ENCODE measurements around the gene SALL1. TPM values are rescaled to one million over a fixed set of nuclear protein-coding genes. Genes with fewer than 3 reads are reported as not detected.

SALL1 gene
- total and polyA plus RNA-seq, 7 donors, result not detected

- DNase-seq (no peak), ATAC-seq (no peak)
- Histone ChIP-seq H3K4me1 (no peaks in the 10 kb centered on the region), H3K9me3 (no peaks in the 10 kb centered on the region), H3K36me3 (ENCODE audit: insufficient read depth in 1 of 2, low read depth in 1 of 2) (no peaks in the 10 kb centered on the region), H3K27me3 (ENCODE audit: insufficient read depth in 3 of 3, low read length in 2 of 3) (peaks cover 30 to 96% (median 33%) of the 10 kb centered on the region in 3 donors), H3K4me3 (no peak overlapping the region), H3K27ac (no peak overlapping the region)
- TF ChIP-seq, protein P1, sequence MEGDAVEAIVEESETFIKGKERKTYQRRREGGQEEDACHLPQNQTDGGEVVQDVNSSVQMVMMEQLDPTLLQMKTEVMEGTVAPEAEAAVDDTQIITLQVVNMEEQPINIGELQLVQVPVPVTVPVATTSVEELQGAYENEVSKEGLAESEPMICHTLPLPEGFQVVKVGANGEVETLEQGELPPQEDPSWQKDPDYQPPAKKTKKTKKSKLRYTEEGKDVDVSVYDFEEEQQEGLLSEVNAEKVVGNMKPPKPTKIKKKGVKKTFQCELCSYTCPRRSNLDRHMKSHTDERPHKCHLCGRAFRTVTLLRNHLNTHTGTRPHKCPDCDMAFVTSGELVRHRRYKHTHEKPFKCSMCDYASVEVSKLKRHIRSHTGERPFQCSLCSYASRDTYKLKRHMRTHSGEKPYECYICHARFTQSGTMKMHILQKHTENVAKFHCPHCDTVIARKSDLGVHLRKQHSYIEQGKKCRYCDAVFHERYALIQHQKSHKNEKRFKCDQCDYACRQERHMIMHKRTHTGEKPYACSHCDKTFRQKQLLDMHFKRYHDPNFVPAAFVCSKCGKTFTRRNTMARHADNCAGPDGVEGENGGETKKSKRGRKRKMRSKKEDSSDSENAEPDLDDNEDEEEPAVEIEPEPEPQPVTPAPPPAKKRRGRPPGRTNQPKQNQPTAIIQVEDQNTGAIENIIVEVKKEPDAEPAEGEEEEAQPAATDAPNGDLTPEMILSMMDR (IDR thresholded peaks at IDR 0.05), result no peak
- intact Hi-C loops (cut with DNase I), result no loop called here
- 5 to 10% (median 8%) methylated on average over 32 of the region's 32 CpGs for WGBS, 3 donors
Observed at GRCh38 chr16:51153577-51154031, 2.5 kb upstream of the SALL1 start.

GRCh38 chr16:51152691-51153576 lies 1.9 kb upstream of the SALL1 start:
- TF ChIP-seq, protein P1 (IDR thresholded peaks at IDR 0.05), result no peak
- ATAC-seq (no peak), DNase-seq (no peak)
- WGBS, 3 donors, result 2% methylated on average over 55 to 60 of the region's 60 CpGs
- no peaks in the 10 kb centered on the region for H3K4me1 ChIP-seq
- peaks cover 32 to 98% (median 34%) of the 10 kb centered on the region in 3 donors for H3K27me3 ChIP-seq (ENCODE audit: insufficient read depth in 3 of 3, low read length in 2 of 3)
- H3K4me3 ChIP-seq, result peak overlapping the region; percentile 58
- H3K27ac ChIP-seq, result no peak overlapping the region
- intact Hi-C loops (cut with DNase I), result no loop called here
- no peaks in the 10 kb centered on the region for H3K9me3 ChIP-seq
- no peaks in the 10 kb centered on the region for H3K36me3 ChIP-seq (ENCODE audit: insufficient read depth in 1 of 2, low read depth in 1 of 2)

- Histone ChIP-seq H3K4me1 (no peaks in the 10 kb centered on the region), H3K4me3 (peak overlapping the region; percentile 58), H3K27ac (no peak overlapping the region), H3K9me3 (no peaks in the 10 kb centered on the region), H3K36me3 (ENCODE audit: insufficient read depth in 1 of 2, low read depth in 1 of 2) (no peaks in the 10 kb centered on the region), H3K27me3 (ENCODE audit: insufficient read depth in 3 of 3, low read length in 2 of 3) (peaks cover 29 to 92% (median 34%) of the 10 kb centered on the region in 3 donors)
- 1 to 2% (median 2%) methylated on average over 35 to 56 of the region's 56 CpGs for WGBS, 3 donors
- ATAC-seq, result peak in 1 of 4 donors; percentile 41
- intact Hi-C loops (cut with DNase I), result no loop called here
- no peak for DNase-seq
- TF ChIP-seq, protein P1 (IDR thresholded peaks at IDR 0.05), result no peak
Observed at GRCh38 chr16:51151961-51152663, 1.0 kb upstream of the SALL1 start.

DNA sequence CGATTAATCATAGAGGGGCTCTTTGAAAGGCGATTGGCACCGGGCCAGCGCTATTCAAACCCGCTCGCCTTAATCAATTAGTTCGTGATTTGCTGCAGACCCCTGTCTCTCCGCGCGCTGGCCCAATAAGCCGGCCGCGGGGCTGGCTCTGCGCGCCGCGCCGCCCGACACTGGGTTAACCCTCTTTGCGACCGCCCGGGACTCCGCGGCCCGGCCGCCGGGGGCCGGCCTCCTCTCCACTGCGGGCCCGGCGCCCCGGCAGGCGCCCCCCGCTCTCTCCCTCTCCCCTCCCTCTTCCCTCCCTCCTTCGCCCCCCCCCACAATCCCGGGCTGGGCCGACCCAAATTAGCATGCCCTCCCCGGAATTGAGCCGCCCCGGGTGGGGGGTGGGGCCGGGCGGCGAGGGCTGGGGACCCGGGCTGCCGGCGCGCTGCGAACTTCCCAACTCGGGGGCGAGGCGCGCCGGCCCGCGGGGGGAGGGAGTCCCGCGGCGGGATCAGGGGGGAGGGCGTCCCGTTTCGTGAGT lies 428 bp upstream of the SALL1 start:
- intact Hi-C loops (cut with DNase I), result no loop called here
- TF ChIP-seq, protein P1 (IDR thresholded peaks at IDR 0.05), result no peak
- Histone ChIP-seq H3K4me1 (no peaks in the 10 kb centered on the region), H3K4me3 (peak overlapping the region; percentile 58), H3K36me3 (ENCODE audit: insufficient read depth in 1 of 2, low read depth in 1 of 2) (no peaks in the 10 kb centered on the region), H3K27ac (no peak overlapping the region), H3K9me3 (no peaks in the 10 kb centered on the region), H3K27me3 (ENCODE audit: insufficient read depth in 3 of 3, low read length in 2 of 3) (peaks cover 23 to 86% (median 34%) of the 10 kb centered on the region in 3 donors)
- no peak for ATAC-seq
- 1% methylated on average over 49 to 58 of the region's 61 CpGs for WGBS, 3 donors
- DNase-seq, result no peak
